ENCODE data around the gene GUCY2D. TPM values are rescaled to one million over a fixed set of nuclear protein-coding genes. Genes with fewer than 3 reads are reported as not detected.
A peak's percentile ranks its signal among the peaks of the same experiment; 100 is the strongest.
"Not testable (repeated sequence)": the region's sequence is repeated elsewhere in the genome, so short reads cannot be mapped to it uniquely, and the experiment has no call there.

GUCY2D gene
- not detected in 2 replicates for total RNA-seq

DNA sequence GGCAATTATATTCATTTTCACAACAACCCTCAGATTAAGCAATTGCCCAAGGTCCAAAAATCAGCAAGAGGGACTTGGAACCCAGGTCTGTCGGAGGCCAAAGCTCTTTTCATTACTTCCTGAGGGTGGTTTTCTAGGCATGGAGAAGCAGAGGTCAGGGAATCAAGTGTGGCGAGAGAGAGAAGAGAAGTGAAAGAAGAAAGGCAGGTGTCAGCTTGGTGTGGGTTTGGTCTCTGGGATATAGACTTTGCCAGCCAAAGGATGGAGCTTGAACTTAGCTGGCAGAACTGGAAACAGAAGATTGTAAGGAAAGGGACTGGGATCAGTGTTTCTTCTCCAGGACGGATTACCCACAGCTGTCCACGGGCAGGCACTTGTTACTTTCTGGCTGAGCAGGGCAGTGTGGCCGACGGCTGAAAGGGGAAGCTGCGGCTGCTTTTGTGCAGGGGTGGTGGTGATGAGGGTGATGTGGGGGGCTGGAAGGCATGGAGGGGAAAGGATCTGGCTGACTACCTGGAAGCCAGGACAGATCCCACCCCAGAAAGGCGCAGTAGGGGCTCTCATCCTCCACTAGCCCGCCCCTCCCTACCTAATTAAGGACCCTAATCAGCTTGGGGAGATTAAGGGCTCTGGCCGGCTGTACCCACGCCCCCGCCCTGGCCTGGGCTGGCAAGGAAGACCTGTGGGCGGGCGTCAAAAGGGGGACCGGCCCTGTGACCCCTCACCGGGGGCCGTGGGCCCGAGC lies at the start of gene GUCY2D:
Gene GUCY2D (plus strand): TSS at position 640 of the 745 bp plus-strand sequence. CDS start 433 bp downstream, outside the sequence.
- DNase-seq (ENCODE audit: low read depth, low spot score), result no peak

DNA sequence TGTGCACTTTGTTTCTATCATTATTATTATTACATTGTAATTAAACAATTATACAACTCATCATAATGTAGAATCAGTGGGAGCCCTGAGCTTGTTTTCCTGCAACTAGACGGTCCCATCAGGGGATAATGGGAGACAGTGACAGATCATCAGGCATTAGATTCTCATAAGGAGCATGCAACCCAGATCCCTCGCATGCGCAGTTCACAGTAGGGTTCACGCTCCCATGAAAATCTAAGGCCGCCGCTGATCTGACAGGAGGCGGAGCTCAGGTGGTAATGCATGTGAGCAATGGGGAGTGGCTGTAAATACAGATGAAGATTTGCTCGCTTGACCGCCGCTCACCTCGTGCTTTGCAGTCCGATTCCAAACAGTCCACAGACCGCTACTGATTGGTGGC lies 49.1 kb upstream of the GUCY2D start:
- not testable (repeated sequence) for DNase-seq (ENCODE audit: low read depth, low spot score)

DNA sequence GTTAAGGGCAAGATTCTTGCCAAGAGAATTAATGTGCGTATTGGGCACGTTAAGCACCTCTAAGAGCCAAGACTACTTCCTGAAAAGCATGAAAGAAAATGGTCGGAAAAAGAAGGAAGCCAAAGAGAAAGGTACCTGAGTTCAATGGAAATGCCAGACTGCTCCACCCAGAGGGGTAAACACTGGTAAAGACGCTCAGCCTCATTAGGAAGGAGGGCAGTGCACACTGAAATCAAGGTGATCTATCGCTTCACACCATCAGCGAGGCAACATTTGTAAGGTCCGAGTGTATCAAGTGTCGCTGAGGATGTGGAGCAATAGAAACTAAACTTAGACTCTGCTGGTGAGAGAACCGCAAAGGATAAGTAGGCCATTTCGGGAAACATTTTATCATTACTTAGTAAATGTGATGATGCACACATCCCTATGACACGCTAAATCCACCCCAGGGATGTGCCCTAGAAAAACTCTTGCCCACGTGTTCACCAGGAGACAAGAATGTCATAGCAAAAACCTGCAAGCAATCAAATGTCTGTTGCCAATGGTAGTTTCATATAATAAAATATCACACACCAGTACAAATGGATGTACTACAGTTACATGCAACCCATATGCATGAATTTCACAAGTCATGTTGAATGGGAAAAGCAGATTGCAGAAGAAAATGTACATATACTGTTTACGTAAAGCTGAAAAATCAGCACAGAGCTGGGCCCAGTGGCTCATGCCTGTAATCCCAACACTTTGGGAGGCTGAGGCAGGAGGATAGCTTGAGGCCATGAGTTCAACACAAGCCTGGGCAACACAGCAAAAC lies 46.8 kb upstream of the GUCY2D start:
- DNase-seq (ENCODE audit: low read depth, low spot score), result no peak

DNA sequence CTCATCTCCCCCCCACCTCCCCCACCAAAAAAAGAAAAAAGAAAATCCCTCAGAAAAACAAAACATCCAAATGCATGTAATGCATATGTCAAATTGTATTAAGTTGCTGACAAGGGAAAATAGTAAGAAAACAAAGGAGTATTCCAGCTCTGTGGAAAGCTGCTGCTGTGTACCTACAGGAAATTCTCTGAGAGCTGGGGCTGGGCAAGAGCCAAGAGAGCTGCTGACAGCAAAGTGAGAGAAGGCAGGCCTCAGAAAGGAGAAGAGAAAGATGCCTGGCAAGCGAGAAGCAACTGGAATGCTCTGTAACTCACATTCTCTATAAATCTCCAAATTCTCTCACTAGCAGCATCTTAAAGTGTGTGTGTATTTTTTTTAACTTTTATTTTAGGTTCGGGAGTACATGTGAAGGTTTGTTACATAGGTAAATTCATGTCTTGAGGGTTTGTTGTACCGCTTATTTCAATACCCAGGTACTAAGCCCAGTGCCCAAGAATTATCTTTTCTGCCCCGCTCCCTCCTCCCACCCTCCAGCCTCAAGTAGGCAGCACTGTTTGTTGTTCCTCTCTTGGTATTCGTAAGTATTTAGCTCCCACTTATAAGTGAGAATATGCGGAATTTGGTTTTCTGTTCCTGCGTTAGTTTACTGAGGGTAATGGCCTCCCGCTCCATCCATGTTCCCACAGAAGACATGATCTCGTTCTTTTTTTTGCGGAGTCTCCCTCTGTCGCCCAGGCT lies 46.0 kb upstream of the GUCY2D start:
- no peak for DNase-seq (ENCODE audit: low read depth, low spot score)

DNA sequence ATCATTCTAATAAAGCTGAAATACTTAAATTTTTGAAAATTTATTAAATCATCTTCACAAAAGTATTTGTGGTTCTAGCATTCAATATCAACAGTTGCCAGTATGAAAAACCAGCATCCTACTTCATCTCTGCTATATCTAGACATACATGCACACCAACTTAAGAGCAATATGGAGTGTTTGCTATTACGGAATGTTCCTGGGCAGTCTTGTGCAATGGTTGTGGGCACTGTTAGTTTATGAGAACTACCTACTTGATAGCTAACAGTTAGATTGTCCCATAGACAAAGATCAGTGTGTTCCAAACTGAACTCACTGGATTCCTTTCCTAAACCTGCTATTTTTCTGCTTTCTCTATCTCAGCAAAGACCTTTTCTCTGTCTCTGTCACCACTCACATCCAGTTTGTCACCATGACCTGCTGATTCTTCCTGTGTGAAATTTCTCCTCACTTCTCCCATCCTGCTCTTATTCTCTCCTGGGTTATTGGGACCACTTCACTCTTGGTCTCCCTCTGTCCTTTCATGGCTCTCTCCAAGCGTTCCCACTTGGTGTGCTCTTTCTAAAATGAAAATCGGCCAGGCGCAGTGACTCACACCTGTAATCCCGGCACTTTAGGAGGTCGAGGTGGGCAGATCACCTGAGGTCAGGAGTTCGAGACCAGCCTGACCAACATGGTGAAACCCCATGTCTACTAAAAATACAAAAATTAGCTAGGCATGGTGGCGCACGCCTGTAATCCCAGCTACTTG lies 42.7 kb upstream of the GUCY2D start:
- no peak for DNase-seq (ENCODE audit: low read depth, low spot score)

DNA sequence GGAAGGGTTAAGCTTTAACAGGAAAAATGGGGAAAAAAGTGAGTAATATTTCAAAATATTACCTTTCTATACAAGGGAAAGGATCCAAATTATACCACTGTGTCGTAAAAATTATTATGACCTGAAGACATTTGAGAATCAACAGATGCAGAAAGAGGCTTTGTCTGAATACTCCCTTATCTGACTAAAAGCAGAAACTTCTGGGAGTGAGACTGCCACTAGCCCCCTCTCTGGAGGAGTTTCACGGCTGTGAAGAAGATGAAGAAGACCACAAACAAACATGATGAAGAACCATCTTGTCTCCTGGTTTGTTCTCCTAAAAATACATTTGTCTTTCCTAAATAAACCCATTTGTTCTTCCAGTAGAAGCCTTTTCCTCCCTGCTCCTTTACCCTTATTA lies 41.0 kb upstream of the GUCY2D start:
- DNase-seq (ENCODE audit: low read depth, low spot score), result no peak

DNA sequence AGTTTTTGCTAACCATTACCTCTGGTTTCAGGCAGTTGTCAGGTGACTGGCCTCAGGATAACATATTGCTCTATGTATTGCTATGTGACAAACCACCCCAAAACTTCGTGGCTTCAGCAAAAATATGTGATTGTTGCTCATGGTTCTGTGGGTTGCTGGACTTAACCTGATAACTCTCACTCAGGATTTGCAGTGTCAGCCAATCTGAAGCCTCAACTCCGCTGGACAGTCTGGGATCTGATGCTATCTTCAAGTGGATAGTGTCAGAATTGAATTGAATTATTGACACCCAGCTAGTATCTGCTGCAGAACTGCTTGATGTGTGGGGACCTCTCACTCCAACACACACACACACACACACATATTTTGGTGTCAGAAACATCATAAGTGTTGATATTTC lies 34.7 kb upstream of the GUCY2D start:
- no peak for DNase-seq (ENCODE audit: low read depth, low spot score)

DNA sequence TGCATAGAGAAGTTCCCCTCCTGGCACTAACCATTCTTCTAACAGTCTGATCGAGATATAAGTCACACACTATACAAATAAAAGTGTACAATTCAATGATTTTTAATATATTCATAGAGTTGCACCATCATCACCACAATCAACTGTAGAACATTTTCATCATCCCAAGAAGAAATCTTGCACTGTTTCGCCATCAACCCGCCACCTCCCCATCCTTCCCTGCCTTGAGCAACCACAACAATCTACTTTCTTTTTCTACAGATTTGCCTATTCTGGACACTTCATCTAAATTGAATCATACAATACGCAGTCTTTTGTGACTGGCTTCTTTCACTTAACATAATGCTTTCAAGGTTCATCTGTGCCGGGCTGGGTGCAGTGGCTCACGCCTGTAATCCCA lies 33.0 kb upstream of the GUCY2D start:
- no peak for DNase-seq (ENCODE audit: low read depth, low spot score)

DNA sequence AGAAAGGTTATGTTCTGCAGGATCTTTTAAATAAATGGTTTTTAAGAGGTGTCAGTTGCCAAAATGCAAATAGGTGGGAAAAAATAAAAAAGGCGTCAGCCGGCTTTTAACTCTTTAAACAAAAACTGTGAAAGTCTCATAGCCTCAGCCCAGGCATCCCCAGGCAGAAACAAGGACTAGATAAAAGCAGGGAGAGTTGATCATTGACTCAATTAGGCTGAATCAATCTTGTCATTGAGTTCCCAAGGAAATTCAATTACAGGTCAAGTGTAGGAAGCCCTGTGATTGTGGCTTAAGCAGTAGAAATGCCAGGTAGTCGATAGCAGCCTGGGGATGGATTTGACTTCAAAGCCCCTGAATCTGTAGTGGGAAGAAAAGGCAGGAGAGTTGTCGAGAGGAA lies 30.8 kb upstream of the GUCY2D start:
- DNase-seq (ENCODE audit: low read depth, low spot score), result no peak

DNA sequence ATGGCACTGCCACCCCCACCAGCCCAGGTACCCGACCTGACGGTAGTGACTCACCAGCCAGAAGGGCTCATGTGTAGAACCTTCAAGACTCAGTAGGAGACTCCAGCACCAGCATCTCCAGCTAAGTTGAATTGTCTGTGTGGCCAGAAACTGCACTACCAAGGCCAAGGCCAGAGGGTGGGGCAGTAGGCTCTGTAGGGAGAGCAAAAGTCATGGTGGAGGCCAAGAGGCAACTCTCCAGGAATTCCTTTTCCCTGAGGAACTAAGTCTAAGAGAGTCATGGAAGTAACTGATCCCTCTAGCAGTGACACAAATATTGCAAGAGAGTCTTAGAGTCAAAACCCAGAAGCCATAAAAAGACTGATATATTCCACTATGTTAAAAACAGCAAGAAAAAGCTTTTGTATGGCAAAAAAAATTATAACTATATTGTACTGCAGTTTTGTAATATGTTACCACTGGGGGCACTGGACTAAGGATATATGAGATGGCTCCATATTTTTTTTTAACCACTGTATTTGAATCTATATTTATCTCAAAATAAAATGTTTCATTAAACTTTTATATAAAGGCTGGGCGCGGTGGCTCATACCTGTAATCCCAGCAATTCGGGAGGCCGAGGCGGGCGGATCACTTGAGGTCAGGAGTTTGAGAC lies 30.2 kb upstream of the GUCY2D start:
- DNase-seq (ENCODE audit: low read depth, low spot score), result no peak

DNA sequence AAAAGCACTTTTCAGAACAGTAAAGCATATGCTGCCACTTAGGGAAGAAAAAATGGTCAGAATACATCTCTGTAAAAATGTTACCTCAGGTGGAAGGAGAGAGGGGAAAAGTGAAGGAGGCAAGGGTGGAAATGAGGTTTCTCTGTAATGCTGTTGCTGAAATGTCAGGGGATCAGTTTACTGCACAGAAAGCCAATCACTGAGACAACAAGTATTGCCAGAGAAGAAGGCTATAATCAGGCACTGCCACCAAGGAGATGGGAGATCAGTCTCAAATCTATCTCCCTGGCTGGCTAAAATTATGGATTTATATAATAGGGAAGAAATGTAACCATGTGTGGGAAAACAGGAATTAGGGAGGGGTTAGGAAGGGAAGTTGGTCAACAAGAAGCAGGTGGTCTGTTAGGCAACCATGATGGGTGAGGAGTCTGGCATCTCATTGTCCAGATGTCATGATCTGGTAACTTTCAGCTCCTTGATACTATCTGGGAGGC lies 27.7 kb upstream of the GUCY2D start:
- DNase-seq (ENCODE audit: low read depth, low spot score), result no peak

DNA sequence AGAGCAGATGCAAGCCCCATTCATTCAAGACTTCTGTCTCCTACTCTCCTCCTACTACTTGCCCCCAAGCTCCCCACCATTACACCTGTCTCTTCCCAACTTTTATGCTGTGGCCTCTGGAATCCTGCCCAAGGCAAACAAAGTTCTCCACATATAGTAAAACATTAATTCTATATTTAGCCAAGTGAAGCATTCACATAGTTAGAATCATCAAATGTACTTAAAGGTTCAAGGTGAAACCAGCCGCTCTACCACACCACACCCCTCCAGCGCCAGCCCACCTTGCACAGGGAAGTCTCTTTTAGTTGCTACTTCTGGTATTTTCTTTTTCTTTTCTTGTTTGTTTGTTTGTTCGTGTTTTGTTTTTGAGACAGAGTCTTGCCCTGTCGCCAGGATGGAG lies 25.4 kb upstream of the GUCY2D start:
- no peak for DNase-seq (ENCODE audit: low read depth, low spot score)

DNA sequence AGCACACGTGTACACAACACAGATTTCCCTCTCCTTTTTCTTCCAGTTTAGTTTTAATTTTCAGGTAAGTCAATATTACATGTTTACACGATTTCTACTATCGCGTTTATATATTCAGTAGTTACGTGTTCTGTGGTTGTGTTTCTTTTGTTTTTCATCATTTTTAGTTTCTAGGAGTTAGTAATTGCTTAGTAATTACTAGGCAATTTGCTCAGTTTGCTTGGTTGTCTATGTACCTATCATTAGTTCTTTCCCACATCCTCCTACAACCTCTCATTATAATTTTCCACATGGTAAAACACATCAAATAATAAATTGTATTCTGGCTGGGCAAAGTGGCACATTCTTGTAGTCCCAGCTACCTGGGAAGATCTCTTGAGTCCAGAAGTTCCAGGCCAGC lies 24.6 kb upstream of the GUCY2D start:
- no peak for DNase-seq (ENCODE audit: low read depth, low spot score)

DNA sequence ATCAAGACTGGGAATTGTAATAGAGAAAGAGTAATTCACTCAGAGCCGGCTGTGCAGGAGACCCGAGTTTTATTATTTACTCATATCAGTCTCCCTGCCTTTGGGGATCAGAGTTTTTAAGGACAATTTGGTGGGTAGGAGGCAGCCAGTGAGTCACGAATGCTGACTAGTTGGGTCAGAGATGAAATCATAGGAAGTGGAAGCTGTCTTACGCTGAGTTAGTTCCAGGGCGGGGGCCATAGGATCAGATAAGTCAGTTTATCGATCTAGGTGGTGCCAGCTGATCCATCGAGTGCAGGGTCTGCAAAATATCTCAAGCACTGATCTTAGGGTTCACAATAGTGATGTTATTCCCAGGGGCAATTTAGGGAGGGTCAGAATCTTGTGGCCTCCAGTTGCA lies 20.2 kb upstream of the GUCY2D start:
- no peak for DNase-seq (ENCODE audit: low read depth, low spot score)

DNA sequence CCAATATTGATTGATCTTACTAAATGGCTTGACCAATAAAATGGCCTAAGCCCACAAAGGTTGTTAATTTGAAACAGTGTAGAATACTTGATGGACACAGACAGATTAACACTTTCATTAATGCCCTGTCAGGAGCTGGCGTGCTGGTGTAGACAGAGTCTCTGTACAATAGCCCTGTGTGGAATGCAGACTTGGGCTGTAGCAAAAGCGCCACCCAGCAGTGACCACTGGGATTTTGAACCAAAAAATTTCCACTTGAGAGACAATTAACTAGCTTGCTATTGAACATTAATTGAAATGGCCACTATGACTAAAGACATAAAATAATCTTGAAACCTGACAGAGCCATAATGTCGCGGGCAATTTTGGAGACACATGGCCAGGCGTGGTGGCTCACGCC lies 19.7 kb upstream of the GUCY2D start:
- DNase-seq (ENCODE audit: low read depth, low spot score), result no peak

DNA sequence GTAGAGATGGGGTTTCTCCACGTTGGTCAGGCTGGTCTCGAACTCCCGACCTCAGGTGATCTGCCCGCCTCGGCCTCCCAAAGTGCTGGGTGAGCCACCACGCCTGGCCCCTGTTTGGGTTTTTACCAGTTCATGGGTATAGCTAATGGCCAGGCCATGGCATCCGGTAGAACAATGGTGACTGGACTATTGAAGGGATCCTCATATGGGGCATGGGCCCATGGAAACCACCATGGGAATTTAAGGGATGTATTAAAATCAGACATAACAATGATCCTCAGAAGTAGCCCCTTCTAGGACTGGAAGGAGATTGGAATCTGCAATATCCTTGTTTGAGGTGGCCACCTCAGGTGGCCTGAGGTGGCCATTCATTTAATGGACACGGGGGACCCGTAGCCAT lies 17.5 kb upstream of the GUCY2D start:
- no peak for DNase-seq (ENCODE audit: low read depth, low spot score)

DNA sequence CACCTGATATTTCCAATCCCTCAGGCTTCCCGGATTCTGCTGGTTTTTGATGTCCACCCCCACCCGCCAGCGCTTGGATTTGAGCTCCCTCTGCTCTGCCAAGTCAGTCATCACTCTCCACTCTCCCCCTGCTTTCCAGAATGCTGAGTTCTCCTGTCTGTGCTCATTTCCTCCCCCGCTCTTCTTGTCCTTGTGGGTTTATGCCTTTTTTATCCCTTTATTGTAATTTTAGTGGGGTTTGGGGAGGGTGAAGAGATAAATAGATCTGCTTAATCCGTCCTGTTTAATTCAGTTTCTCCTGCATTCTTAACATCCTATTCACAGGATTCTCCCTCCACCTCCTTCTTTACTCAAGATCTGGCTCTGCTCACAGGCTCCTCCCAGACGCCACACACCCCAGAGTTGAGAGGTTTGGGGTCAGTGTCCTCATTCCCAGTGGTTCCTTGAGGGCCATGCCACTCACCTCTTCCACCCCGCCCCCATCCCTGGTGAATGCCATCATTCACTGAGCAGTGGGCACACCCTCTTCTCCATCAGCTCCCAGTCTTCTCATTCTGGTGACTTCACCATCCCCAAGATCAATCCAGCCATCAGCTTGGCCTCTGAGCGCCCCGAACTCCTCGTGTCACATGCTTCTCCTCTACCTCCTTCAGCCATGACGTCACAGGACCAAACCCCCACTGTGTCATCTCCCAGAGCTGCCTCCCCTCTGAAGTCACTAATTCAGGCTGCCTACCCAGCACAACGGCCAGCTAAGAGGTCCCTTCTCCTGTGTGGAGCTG lies 15.1 kb upstream of the GUCY2D start:
- no peak for DNase-seq (ENCODE audit: low read depth, low spot score)

DNA sequence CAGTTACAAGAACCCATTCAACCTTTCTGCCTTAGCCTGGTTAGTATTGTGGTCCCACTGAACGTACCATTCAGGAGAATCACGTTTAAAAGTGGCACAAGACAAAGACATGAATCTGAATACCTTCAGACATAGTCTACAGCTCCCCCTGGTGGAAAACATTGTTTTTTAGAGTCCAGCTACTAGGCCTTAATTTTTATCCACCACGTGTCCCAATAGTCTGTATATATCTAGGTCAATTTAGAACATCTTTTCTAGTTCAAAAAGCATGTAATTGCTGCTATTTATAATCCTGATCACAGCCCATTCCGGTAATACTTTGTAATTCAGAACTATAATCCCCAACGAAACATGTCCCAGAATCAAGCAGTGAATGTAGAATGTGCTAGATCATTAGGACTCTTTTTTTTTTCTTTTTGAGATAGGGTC lies 13.7 kb upstream of the GUCY2D start:
- DNase-seq (ENCODE audit: low read depth, low spot score), result peak; percentile 41

DNA sequence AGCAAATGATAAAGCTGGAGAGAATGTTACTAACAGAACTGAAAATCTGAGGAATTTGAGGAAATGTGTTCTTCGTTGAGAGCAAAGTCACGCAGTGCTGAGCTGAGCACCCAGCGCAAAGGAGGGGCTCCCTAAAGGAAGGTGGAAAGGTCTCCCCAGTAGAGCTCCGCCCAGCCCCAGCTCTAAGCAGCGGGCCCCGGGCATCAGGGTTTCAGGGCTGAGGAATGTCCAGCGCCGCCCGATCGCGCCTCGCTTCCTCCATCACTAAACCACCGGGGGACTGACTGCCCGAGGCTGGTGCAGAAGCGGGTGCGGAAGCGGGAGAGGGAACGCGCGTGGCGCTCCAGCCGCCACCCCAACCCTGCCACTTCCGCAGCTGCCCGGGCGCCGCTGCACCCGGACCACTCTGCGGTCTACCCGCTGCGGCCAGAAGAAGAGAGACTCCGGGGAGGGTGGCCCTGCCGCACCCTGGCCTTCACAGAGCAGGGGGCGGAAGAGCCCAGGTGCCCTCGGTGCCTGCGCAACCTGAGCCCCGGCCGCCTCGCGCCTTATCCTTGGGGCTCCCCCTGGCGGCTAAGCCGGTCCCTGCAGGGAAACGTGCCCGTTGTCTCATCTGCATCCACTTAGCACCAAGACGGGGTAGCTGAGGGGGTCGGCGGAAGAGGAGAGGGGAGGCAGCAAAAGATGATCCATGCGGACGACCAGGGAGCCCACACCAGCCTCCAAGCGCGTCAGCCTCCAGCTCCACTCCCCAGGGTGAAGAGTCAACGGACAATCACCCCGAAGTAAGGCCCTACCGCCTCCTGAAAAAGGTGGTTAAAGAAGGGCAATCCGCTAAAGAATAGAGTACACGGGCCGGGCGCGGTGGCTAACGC lies 12.4 kb upstream of the GUCY2D start:
- DNase-seq (ENCODE audit: low read depth, low spot score), result no peak
